ENCODE data around the gene KDM4B. TPM values are rescaled to one million over a fixed set of nuclear protein-coding genes. Genes with fewer than 3 reads are reported as not detected.

The KDM4B gene
- total and polyA plus RNA-seq, 2 donors (not counting 1 experiment from before 2014, with no cell fraction given): 75.5 to 205 TPM

- intact Hi-C loops (cut with micrococcal nuclease): no loop called here
- H3K36me3 ChIP-seq (replicated peaks in 1 of 2; ENCODE audit: control extremely low read depth in 1 of 2, control insufficient read depth in 1 of 2, extremely low read depth in 1 of 2, insufficient read depth in 2 of 2, low read length in 1 of 2): peaks cover 0 to 22% of the 10 kb centered on the region in 2 experiments
- ATAC-seq (ENCODE audit: low read depth): no peak
- 78% methylated on average over 18 of the region's 23 CpGs for WGBS (ENCODE audit: insufficient coverage)
- Mint-ChIP-seq H3K27ac (no peak overlapping the region), H3K9me3 (ENCODE audit: insufficient read depth) (no peaks in the 10 kb centered on the region), H3K27me3 (no peaks in the 10 kb centered on the region), H3K4me1 (peaks cover 20% of the 10 kb centered on the region), H3K4me3 (no peak overlapping the region)
- CTCF ChIA-PET: interaction anchor here (0.6 to 10.2 kb wide), 3 partner anchors 15 to 160 kb away, joined by 3 to 102 read pairs (median 4); no protein-coding TSS in a partner anchor
- H4K20me1 ChIP-seq (ENCODE audit: control insufficient read depth, insufficient read depth, low read length, poor library complexity, severe bottlenecking): peaks cover 32% of the 10 kb centered on the region
- H3K9me3 ChIP-seq (ENCODE audit: control extremely low read depth in 1 of 3, control insufficient read depth in 2 of 3, insufficient read depth in 1 of 3, low read length in 2 of 3): peaks cover 0 to 18% (median 3%) of the 10 kb centered on the region in 3 donors
- H3K9ac ChIP-seq (ENCODE audit: low read length): no peak overlapping the region
- no peaks in the 10 kb centered on the region for H3K79me2 ChIP-seq (ENCODE audit: control insufficient read depth, insufficient read depth, low read length)
- no peak overlapping the region for H3K4me3 ChIP-seq (ENCODE audit: control extremely low read depth in 1 of 5, extremely low read depth in 1 of 5, insufficient read depth in 1 of 5, low read depth in 2 of 5, low read length in 4 of 5)
- H3K27ac ChIP-seq (ENCODE audit: low read length in 2 of 2): no peak overlapping the region
- no peak overlapping the region for H2AFZ ChIP-seq (ENCODE audit: insufficient read depth, low read depth, low read length, poor library complexity, severe bottlenecking)
- TF ChIP-seq EZH2 (IDR thresholded peaks at IDR 0.05; ENCODE audit: borderline replicate concordance, insufficient read depth, low read depth, low read length, poor library complexity, severe bottlenecking): no peak
- TF ChIP-seq CTCF (IDR thresholded peaks at IDR 0.05): no peak
- peaks cover 0 to 9% of the 10 kb centered on the region in 2 donors for H3K4me1 ChIP-seq (ENCODE audit: control insufficient read depth in 2 of 2, insufficient read depth in 2 of 2, low read length in 2 of 2)
- H3K27me3 ChIP-seq (replicated peaks in 1 of 4; ENCODE audit: control extremely low read depth in 1 of 4, control insufficient read depth in 3 of 4, insufficient read depth in 4 of 4, low read length in 3 of 4): no peaks in the 10 kb centered on the region
- H3K4me2 ChIP-seq (replicated peaks; ENCODE audit: low read depth, low read length, poor library complexity, severe bottlenecking): no peak overlapping the region
- POLR2A ChIA-PET: interaction anchor here (0.7 kb wide), 1 partner anchor 116 kb away, joined by 10 read pairs; no protein-coding TSS in a partner anchor
- DNase-seq: peak; percentile 27
These were observed 187.5 kb downstream of the KDM4B start for GRCh38 chr19:5156231-5156986.

DNA sequence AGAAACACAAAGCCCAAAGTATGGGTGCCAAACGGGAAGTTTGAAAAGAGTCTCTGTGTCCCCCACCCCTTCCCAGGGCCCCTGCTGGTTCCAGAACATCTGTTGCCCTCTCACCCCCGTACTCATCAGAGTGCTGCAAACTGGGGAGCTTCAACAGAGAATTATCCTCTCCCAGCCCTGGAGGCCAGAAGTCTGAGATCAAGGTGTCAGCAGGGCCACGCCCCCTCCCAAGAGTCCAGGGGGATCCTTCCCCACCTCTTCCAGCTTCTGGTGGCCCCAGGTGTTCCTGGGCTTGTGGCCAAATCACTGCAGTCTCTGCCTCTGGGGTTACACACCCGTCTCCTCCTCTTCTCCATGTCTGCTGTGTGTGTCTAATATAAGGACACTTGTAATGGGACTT is 188.3 kb downstream of the KDM4B start:
- H3K9ac ChIP-seq (ENCODE audit: low read length): no peak overlapping the region
- TF ChIP-seq EZH2 (IDR thresholded peaks at IDR 0.05; ENCODE audit: borderline replicate concordance, insufficient read depth, low read depth, low read length, poor library complexity, severe bottlenecking) (no peak), CTCF (IDR thresholded peaks at IDR 0.05) (no peak)
- intact Hi-C loops (cut with micrococcal nuclease): no loop called here

More for the DNA sequence above, 188.3 kb downstream of the KDM4B start:
- Mint-ChIP-seq H3K27me3 (no peaks in the 10 kb centered on the region), H3K4me3 (no peak overlapping the region), H3K4me1 (peaks cover 20% of the 10 kb centered on the region), H3K9me3 (ENCODE audit: insufficient read depth) (no peaks in the 10 kb centered on the region), H3K27ac (no peak overlapping the region)
- Histone ChIP-seq H2AFZ (ENCODE audit: insufficient read depth, low read depth, low read length, poor library complexity, severe bottlenecking) (no peak overlapping the region), H3K4me3 (ENCODE audit: control extremely low read depth in 1 of 5, extremely low read depth in 1 of 5, insufficient read depth in 1 of 5, low read depth in 2 of 5, low read length in 4 of 5) (no peak overlapping the region), H3K4me2 (replicated peaks; ENCODE audit: low read depth, low read length, poor library complexity, severe bottlenecking) (no peak overlapping the region), H3K9me3 (ENCODE audit: control extremely low read depth in 1 of 3, control insufficient read depth in 2 of 3, insufficient read depth in 1 of 3, low read length in 2 of 3) (peaks cover 0 to 18% (median 3%) of the 10 kb centered on the region in 3 donors), H3K79me2 (ENCODE audit: control insufficient read depth, insufficient read depth, low read length) (no peaks in the 10 kb centered on the region), H3K27ac (ENCODE audit: low read length in 2 of 2) (no peak overlapping the region), H3K27me3 (replicated peaks in 1 of 4; ENCODE audit: control extremely low read depth in 1 of 4, control insufficient read depth in 3 of 4, insufficient read depth in 4 of 4, low read length in 3 of 4) (no peaks in the 10 kb centered on the region), H4K20me1 (ENCODE audit: control insufficient read depth, insufficient read depth, low read length, poor library complexity, severe bottlenecking) (peaks cover 26% of the 10 kb centered on the region), H3K4me1 (ENCODE audit: control insufficient read depth in 2 of 2, insufficient read depth in 2 of 2, low read length in 2 of 2) (peaks cover 0 to 9% of the 10 kb centered on the region in 2 donors), H3K36me3 (replicated peaks in 1 of 2; ENCODE audit: control extremely low read depth in 1 of 2, control insufficient read depth in 1 of 2, extremely low read depth in 1 of 2, insufficient read depth in 2 of 2, low read length in 1 of 2) (peaks cover 0 to 16% of the 10 kb centered on the region in 2 experiments)
- WGBS (ENCODE audit: insufficient coverage): 92% methylated on average over 2 of the region's 4 CpGs
- DNase-seq (peak; percentile 31), ATAC-seq (ENCODE audit: low read depth) (no peak)
- ChIA-PET POLR2A (interaction anchor here (0.7 kb wide), 1 partner anchor 116 kb away, joined by 10 read pairs; no protein-coding TSS in a partner anchor), CTCF (interaction anchor here (10.2 kb wide), 1 partner anchor 107 kb away, joined by 102 read pairs; no protein-coding TSS in a partner anchor)

Measured in B cell (primary cell).